WERI-Rb-1 (cell line): ENCODE data around the gene BRSK1.
A peak's percentile ranks its signal among the peaks of the same experiment; 100 is the strongest.

ENCODE experiments used
- DNase-seq: peaks from one replicate; pipeline ENCODE4 v3.0.0-alpha.2; 2020
- H3K27ac ChIP-seq: fragments of 250-450 bp; sonication (Bioruptor Pico); 2 replicates; pipeline ENCODE4 v1.5.1; 2020; ENCODE audit warnings: mild to moderate bottlenecking, moderate library complexity
- H3K27me3 ChIP-seq: fragments of 250-450 bp; sonication (Bioruptor Pico); 2 replicates; pipeline ENCODE4 v1.5.1; 2021; ENCODE audit warnings: mild to moderate bottlenecking, low read depth, moderate library complexity; ENCODE audit not compliant: insufficient read depth, severe bottlenecking
- H3K36me3 ChIP-seq: fragments of 250-450 bp; sonication (Bioruptor Pico); 2 replicates; pipeline ENCODE4 v1.5.1; 2020; ENCODE audit warnings: mild to moderate bottlenecking, moderate library complexity
- H3K4me3 ChIP-seq: 2 replicates; pipeline ENCODE4 v1.5.1; 2011; ENCODE audit warnings: low read depth, mild to moderate bottlenecking, control low read depth, low read length
- H3K9me3 ChIP-seq: fragments of 250-450 bp; sonication (Bioruptor Pico); 2 replicates; pipeline ENCODE4 v1.5.1; 2021; ENCODE audit warnings: mild to moderate bottlenecking, moderate library complexity; ENCODE audit not compliant: severe bottlenecking
- TF ChIP-seq, protein P1 (sequence below): IDR thresholded peaks from 2 replicates; pipeline ENCODE4 v1.5.1; 2011; ENCODE audit warnings: low read depth, mild to moderate bottlenecking, control low read depth, inconsistent platforms, low read length

BRSK1 gene

DNA sequence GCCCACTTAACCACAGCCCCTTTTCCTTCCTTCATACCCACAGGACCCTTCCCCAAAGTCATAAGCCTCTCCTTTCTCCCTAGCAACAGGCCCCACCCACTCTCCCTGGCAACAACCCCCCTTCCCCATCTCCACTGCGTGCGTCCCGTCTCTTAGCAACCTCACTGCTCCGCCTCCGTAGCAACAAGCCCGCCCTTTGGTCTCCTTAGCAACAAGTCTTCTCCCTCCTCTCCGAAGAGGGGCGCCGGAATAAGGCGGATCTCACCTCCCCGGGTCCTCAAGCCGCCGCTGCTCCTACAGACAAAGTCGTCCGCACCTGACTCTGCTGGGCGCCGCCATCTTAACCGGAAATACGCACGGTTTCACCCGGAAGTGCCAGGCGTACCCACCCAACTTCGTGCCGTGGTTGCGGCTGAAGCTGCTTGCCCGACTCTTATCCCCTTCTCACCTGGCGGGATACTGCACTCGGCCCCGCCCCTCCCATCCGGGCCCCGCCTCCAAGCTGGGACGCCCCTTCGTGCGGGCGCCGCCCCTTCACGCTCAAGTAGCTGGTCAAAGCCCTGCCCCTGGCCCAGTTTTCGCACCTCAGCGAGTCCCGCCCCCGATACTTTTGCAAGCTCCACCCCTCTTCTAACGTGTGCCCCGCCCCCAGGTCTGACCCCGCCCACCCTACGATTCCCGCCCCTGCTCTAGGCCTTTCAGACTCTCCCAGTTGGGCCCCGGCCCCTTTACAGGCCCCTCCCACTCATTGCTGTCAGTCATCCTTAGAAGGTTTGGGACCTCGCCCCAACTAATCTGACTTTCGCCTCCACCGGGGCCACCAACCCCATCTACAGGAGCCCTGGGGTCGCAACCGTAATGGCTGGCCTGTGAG, 3.8 kb upstream of the BRSK1 start, which contains the start of gene HSPBP1:
HSPBP1 (minus strand) TSS at position 341 of the 874 bp plus-strand sequence. CDS start 502 bp downstream, outside the sequence.
- Histone ChIP-seq H3K27me3 (no peaks in the 10 kb centered on the region), H3K9me3 (no peaks in the 10 kb centered on the region), H3K36me3 (peaks cover 24% of the 10 kb centered on the region), H3K4me3 (peak within 1 kb of the TSS; percentile 62), H3K27ac (peak within 1 kb of the TSS; percentile 70)
- DNase-seq: peak; percentile 97
- TF ChIP-seq, protein P1, sequence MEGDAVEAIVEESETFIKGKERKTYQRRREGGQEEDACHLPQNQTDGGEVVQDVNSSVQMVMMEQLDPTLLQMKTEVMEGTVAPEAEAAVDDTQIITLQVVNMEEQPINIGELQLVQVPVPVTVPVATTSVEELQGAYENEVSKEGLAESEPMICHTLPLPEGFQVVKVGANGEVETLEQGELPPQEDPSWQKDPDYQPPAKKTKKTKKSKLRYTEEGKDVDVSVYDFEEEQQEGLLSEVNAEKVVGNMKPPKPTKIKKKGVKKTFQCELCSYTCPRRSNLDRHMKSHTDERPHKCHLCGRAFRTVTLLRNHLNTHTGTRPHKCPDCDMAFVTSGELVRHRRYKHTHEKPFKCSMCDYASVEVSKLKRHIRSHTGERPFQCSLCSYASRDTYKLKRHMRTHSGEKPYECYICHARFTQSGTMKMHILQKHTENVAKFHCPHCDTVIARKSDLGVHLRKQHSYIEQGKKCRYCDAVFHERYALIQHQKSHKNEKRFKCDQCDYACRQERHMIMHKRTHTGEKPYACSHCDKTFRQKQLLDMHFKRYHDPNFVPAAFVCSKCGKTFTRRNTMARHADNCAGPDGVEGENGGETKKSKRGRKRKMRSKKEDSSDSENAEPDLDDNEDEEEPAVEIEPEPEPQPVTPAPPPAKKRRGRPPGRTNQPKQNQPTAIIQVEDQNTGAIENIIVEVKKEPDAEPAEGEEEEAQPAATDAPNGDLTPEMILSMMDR: no peak

DNA sequence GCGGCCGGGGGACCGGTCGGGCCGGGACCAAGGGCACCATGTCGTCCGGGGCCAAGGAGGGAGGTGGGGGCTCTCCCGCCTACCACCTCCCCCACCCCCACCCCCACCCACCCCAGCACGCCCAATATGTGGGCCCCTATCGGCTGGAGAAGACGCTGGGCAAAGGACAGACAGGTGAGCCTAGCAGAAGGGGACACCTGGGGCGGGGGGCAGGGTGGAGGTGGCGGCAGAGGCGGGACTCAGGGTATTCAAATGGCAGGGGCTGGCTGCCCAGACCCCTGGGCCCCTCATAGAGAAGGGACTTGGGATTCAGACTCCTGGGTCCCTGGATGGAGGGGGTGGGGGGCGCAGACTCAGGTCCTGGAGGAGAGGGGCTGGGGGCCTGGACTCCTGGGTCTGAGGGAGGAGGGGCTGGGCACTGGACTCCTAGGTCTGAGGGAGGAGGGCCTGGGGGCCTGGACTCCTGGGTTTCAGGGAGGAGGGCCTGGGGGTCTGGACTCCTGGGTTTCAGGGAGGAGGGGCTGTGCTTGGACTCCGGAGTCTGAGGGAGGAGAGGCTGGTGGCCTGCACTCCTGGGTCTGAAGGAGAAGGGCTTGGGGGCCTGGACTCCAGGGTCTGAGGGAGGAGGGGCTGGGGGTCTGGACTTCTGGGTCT, 735 bp downstream of the BRSK1 start:
- no peaks in the 10 kb centered on the region for H3K9me3 ChIP-seq

DNA sequence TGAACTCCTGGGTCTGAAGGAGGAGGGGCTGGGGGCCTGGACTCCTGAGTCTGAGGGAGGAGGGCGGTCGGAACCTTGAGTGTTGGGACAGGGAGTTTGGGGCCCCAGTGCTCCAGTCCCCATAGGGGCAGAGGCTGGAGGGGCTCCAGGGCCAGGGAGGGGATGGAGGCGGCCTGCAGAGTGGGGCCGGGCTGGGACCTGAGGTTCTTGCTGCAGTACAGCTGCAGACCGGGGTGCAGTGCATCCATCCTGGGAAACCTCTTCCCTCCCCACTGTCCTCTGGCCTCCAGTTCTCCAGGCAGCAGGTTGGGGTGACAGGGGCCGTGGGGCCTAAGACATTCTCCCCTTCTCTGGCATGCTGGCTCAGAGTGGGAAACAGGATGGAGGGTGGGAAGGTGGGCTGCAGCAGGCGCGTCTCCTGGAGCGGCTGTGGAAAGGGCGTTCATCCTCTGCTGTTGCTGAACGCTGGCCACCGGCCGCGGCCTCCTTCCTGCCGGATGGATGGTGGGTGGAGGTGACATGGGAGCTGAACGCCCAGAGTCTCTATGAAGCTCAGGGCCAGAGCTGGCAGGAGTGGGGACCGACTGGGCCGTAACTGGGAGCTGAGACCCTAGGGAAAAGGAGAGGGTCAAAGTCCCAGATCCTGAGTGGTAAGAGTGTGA, 1.6 kb downstream of the BRSK1 start:
- Histone ChIP-seq H3K36me3 (peaks cover 25% of the 10 kb centered on the region), H3K27me3 (no peaks in the 10 kb centered on the region), H3K4me3 (no peak overlapping the region), H3K27ac (no peak overlapping the region), H3K9me3 (no peaks in the 10 kb centered on the region)
- TF ChIP-seq, protein P1: no peak
- DNase-seq: no peak

More for the DNA sequence above, 735 bp downstream of the BRSK1 start:
- Histone ChIP-seq H3K4me3 (peak overlapping the region; percentile 42), H3K27ac (no peak overlapping the region; the same call in 1 of the 2 replicates), H3K27me3 (no peaks in the 10 kb centered on the region), H3K36me3 (peaks cover 20% of the 10 kb centered on the region)
- TF ChIP-seq, protein P1: no peak
- no peak for DNase-seq

DNA sequence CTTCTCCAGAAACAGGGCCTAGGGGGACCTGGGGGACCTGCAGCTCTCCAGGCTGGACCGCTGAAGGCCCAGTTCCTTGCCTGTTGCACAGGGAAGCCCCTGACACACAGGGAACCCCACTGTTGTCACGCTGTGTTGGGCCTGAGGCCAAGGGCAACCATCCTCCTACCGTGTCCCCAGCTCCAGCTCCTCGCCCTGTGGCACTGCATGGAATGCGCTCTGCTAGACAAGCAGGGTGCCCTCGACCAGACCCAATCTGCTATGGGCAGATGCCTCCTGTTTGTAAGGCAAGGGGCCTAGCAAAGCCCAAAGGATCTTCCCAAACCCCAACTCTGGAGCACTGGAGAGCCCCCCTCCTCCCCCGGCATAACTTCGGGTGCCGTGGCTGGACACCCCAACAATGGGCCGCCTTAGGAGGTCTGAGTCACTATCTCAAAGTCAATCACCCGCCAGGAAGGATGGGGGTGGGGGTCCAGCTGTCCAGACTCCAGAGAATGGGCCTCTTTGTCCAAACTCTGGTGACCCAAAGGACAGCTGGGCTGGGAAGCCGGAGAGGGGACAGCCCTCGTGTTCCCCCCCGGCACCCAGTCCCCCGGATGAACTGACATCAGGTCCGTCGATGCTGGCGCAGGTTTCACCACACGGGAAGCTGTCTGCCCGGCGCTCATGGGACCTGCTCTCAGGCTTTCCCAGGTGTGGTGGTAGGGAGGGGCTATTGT, 3.7 kb downstream of the BRSK1 start:
- no peak for DNase-seq
- TF ChIP-seq, protein P1: no peak
- H3K27me3 ChIP-seq: no peaks in the 10 kb centered on the region

DNA sequence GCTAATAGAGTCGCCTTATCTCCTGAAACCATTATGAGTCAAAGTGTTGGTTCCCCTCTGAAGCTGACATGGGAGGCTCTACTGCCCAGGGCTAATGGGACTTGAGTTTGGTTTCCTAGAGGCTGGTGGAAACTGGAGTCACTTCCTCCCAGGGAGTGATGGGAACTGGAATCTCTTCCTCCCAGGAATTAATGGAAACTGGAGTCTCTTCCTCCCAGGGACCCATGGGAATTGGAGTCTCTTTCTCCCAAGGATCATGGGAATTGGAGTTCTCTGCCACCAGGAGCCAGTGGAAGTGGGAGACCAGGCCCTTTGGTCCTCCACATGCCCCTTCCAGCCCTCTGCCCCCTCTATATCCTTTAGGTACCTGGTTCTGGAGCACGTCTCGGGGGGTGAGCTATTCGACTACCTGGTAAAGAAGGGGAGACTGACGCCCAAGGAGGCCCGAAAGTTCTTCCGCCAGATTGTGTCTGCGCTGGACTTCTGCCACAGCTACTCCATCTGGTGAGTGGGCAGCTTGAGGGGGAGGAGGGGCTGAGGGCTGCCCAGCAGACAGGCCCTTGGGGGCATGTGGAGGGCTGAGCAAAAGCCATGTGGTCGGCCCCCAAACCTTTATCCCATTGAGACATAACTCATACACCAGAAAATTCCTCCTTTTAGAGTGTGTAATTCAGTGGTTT, 5.5 kb downstream of the BRSK1 start:
- H3K4me3 ChIP-seq: no peak overlapping the region
- no peaks in the 10 kb centered on the region for H3K9me3 ChIP-seq
- TF ChIP-seq, protein P1: no peak
- DNase-seq: no peak
- H3K36me3 ChIP-seq: peaks cover 53% of the 10 kb centered on the region
- no peaks in the 10 kb centered on the region for H3K27me3 ChIP-seq
- H3K27ac ChIP-seq: no peak overlapping the region

More for the DNA sequence above, 3.7 kb downstream of the BRSK1 start:
- H3K9me3 ChIP-seq: no peaks in the 10 kb centered on the region
- H3K4me3 ChIP-seq: no peak overlapping the region
- H3K27ac ChIP-seq: no peak overlapping the region
- H3K36me3 ChIP-seq: peaks cover 42% of the 10 kb centered on the region
